Ovary (tissue), 9 donors: ENCODE data around the gene SALL1. TPM values are rescaled to one million over a fixed set of nuclear protein-coding genes. Genes with fewer than 3 reads are reported as not detected.

Experiments
- DNase-seq, 5 donors: peaks; one replicate each; pipeline ENCODE4 v3.0.0-alpha.2; 2019 to 2020
- H3K27ac ChIP-seq, 2 donors: fragments of 200-600 bp; one replicate each; pipeline versions ENCODE4 v1.5.1 to v1.8.0; 2019 to 2022
- H3K27me3 ChIP-seq: fragments of 200-600 bp; one replicate; pipeline ENCODE4 v1.8.0; 2022
- H3K36me3 ChIP-seq: fragments of 200-600 bp; sonication (generic); one replicate; pipeline ENCODE4 v1.5.1; 2019
- H3K4me1 ChIP-seq: one replicate; pipeline ENCODE4 v1.8.1; 2013; ENCODE audit warnings: mild to moderate bottlenecking, moderate library complexity; ENCODE audit not compliant: insufficient read depth
- H3K4me3 ChIP-seq: fragments of 200-600 bp; sonication (generic); one replicate; pipeline ENCODE4 v1.5.1; 2017
- H3K9me3 ChIP-seq, 2 donors: fragments of 200-600 bp in 1 of 2; sonication (generic) in 1 of 2; one replicate each; pipeline versions ENCODE4 v1.5.1 to v1.8.1; 2013 to 2019; ENCODE audit warnings: mild to moderate bottlenecking in 1 of 2, moderate library complexity in 1 of 2
- CTCF ChIP-seq, 3 donors: fragments of 450-650 bp in 2 of 3; fragments of 200-600 bp in 1 of 3; IDR thresholded peaks; one replicate each; pipeline versions ENCODE4 v1.5.1 to v1.8.0; 2016 to 2022; ENCODE audit warnings: antibody characterized with exemption in 3 of 3, mild to moderate bottlenecking in 1 of 3
- EP300 ChIP-seq: sonication (generic); formaldehyde crosslinking; IDR thresholded peaks from one replicate; pipeline ENCODE4 v1.6.1; 2017; ENCODE audit warnings: antibody characterized with exemption
- POLR2A ChIP-seq: fragments of 450-650 bp; IDR thresholded peaks from one replicate; pipeline ENCODE4 v1.6.1; 2017; ENCODE audit warnings: antibody characterized with exemption, mild to moderate bottlenecking, moderate library complexity
- WGBS, 3 donors: extraction: QIAGEN DNeasy Blood & Tissue Kit in 1 of 3; methylation state at CpG; one replicate each; pipeline versions ENCODE4 v1.1.5 to v1.1.7; 2013 to 2017; 5-methylcytosine and 5-hydroxymethylcytosine counted together
- intact Hi-C, 4 donors: fragments of 100-400 bp; cut with DNase I; formaldehyde crosslinking; loops; one replicate each; pipeline versions ENCODE4 v1.11.0 to v1.15.1; 2022 to 2023
- polyA plus RNA-seq, 2 donors: library from polyadenylated mRNA; stranded (reverse); fragments of 200-250 nt in 1 of 2; fragments of 350-450 nt in 1 of 2; fragmentation: Illumina TruSeq in 1 of 2; extraction: RNeasy Lipid Tissue Mini Kit (QIAGEN cat#74804) in 1 of 2; gene quantifications; one replicate each; pipeline ENCODE4 v1.2.3, GENCODE V29; 2013 to 2014
- total RNA-seq, 7 donors: library from RNA; depleted of rRNA in 2 of 7; stranded (reverse); fragments of >200 nt in 2 of 7; fragmentation: NEBNext Ultra II Directional in 3 of 7; extraction: Animal tissue kit (Norgen Biotek cat#: 25700) in 3 of 7; gene quantifications; one replicate each; pipeline versions ENCODE4 v1.1.0 to v1.2.4, GENCODE V29; 2016 to 2023
- donor health status: DM: no; HTN: no; CAD: no; lungs with moderate emphysema.
- donor health status: DM: no; HTN: no; CAD: no.
- donor health status: Bipolar disorder and iron deficiency.
- donor health status: DM: yes; HTN: yes; CAD: no.
- donor health status: DM: no; HTN: no; CAD: no.
- donor health status: DM: yes; HTN: yes; CAD: no.

SALL1 gene
- total and polyA plus RNA-seq, 9 donors: 1.7 to 20.7 (median 4.0) TPM

GRCh38 chr16:51114382-51114781, 36.7 kb downstream of the SALL1 start:
- TF ChIP-seq EP300: no peak
- TF ChIP-seq CTCF (IDR thresholded peaks at IDR 0.05): no peak
- TF ChIP-seq POLR2A: no peak
- Histone ChIP-seq H3K27me3 (no peaks in the 10 kb centered on the region), H3K27ac (no peak overlapping the region), H3K4me3 (no peak overlapping the region), H3K4me1 (no peaks in the 10 kb centered on the region), H3K9me3 (no peaks in the 10 kb centered on the region), H3K36me3 (no peaks in the 10 kb centered on the region)
- 63 to 73% (median 69%) methylated on average over 9 of the region's 9 CpGs for WGBS, 3 donors
- no peak for DNase-seq
- intact Hi-C loops: no loop called here

- intact Hi-C loops: no loop called here
- H3K4me3 ChIP-seq: peak overlapping the region; percentile 18
- TF ChIP-seq POLR2A: no peak
- TF ChIP-seq EP300: no peak
- TF ChIP-seq CTCF (IDR thresholded peaks at IDR 0.05): no peak
- no peaks in the 10 kb centered on the region for H3K36me3 ChIP-seq
- no peaks in the 10 kb centered on the region for H3K4me1 ChIP-seq
- no peak for DNase-seq
- WGBS, 3 donors: 6 to 7% (median 7%) methylated on average over 48 to 50 of the region's 50 CpGs
- H3K27me3 ChIP-seq: no peaks in the 10 kb centered on the region
- no peaks in the 10 kb centered on the region for H3K9me3 ChIP-seq
- H3K27ac ChIP-seq: no peak overlapping the region
These were observed 37.6 kb downstream of the SALL1 start for GRCh38 chr16:51113236-51114125.

- Histone ChIP-seq H3K4me3 (no peak overlapping the region), H3K4me1 (no peaks in the 10 kb centered on the region), H3K27ac (no peak overlapping the region), H3K27me3 (no peaks in the 10 kb centered on the region), H3K36me3 (no peaks in the 10 kb centered on the region), H3K9me3 (no peaks in the 10 kb centered on the region)
- DNase-seq: no peak
- intact Hi-C loops: no loop called here
- TF ChIP-seq CTCF (IDR thresholded peaks at IDR 0.05) (no peak), POLR2A (no peak), EP300 (no peak)
- 79 to 82% (median 81%) methylated on average over 3 of the region's 3 CpGs for WGBS, 3 donors
These were observed 38.7 kb downstream of the SALL1 start for GRCh38 chr16:51112323-51112722.

DNA sequence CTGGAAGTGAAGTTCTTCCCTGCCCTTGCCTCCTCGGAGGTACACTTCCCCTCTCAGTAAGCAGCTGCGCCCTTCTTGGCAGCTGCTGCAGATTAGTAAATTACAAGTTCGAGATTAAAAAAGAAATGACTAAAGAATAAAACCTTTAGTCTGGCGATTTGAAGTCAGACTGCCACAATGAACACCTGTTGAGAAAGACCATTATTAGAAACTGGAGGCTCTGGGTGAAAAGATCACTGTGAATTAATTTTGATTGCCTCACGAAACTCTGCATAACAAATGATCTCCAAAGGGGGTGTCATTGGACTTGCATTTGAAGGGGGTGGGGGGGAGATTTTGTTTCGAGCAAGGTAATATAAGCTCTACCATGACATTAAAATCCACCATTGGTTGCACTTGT, 39.3 kb downstream of the SALL1 start:
- Histone ChIP-seq H3K4me3 (no peak overlapping the region), H3K27me3 (no peaks in the 10 kb centered on the region), H3K36me3 (no peaks in the 10 kb centered on the region), H3K4me1 (no peaks in the 10 kb centered on the region), H3K27ac (no peak overlapping the region), H3K9me3 (no peaks in the 10 kb centered on the region)
- 40 to 54% (median 48%) methylated on average over 6 of the region's 6 CpGs for WGBS, 3 donors
- TF ChIP-seq CTCF (IDR thresholded peaks at IDR 0.05) (no peak), POLR2A (no peak), EP300 (no peak)
- intact Hi-C loops: no loop called here
- DNase-seq: no peak
